MM.1S (cell line): ENCODE measurements around the gene GYPC.

Experiments used
- CTCF ChIP-seq: fragments of 300-600 bp; sonication (generic); IDR thresholded peaks from 2 replicates; pipeline ENCODE4 v1.5.1; 2016; ENCODE audit warnings: antibody characterized with exemption, low read length, mixed read lengths
- EZH2 ChIP-seq: fragments of 300-600 bp; sonication (generic); optimal IDR thresholded peaks from 2 replicates; pipeline ENCODE3; 2017; ENCODE audit warnings: low read depth, mild to moderate bottlenecking, antibody characterized with exemption, low read length, mixed read lengths

- TF ChIP-seq CTCF, result no peak
- TF ChIP-seq EZH2, result no peak
Measured at GRCh38 chr2:126700677-126701076, 44.7 kb downstream of the GYPC start.
